HG02884 (cell line): ENCODE data around the gene CSNK2A2.
A peak's percentile ranks its signal among the peaks of the same experiment; 100 is the strongest.

Experiments used
- ATAC-seq: cut with Tn5 transposase; IDR thresholded peaks from one replicate; pipeline ENCODE4 v1.9.1; 2021; ENCODE audit warnings: mild to moderate bottlenecking, moderate library complexity; ENCODE audit not compliant: unreplicated experiment

The CSNK2A2 gene

DNA sequence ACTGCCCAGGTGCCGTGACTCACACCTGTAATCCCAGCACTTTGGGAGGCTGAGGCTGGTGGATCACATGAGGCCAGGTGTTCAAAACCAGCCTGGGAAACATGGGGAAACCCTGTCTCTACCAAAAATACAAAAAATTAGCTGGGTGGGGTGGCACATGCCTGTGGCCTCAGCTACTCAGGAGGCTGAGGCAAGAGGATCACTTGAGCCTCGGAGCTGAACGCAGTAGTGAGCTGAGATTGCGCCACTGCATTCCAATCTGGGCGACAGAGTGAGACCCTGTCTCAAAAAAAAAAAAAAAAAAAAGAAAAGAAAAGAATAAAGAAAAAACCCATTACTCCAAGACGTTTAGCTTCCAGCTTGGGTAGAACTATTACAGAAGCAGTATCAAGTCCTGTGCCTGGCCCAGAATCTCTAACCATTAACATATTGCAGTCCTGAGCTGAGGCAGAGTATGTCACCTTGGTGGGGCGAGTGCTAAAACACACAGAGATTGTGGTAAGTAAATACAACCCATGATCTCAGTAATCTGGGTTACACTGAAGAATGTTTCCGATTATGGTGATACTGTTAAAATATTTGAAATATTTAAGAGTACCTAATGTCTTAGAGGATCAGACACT, 45.5 kb downstream of the CSNK2A2 start:
- ATAC-seq, result no peak

DNA sequence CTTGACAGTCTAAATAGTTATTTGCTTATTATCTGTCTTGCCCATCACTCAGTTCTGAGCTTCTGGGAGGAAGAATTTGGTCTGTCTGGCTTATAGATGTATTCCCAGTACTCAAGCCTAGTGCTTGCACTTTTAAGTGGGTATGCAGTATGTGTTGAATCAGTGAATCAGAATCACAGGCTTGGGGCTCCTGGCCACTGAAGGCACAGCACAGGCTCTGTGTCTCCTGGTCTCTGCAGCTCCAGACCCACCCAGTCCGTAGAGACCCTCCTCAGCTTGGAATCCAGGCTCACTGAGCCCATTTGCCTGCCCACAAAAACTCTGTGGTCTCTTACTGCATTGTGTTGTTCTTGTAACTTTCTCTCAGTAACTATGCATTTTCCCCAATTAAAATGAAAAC, 49.4 kb downstream of the CSNK2A2 start:
- ATAC-seq, result no peak

DNA sequence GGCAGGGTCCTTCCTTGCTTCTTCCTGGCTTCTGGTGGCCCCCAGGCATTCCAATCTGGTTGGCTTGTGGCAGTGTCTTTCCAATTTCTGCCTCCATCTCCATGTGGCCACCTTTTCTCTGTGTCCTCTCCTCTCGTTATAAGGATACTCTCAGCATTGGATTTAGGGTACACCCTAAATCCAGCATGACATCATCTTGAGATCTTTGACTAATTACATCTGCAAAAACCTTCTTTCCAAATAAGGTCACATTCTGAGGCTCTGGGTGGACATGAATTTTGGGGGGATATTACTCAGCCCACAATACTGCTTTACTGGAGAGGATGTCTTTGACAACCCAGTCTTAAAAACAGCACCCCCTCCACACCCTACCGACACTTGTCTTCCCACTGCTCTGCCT, 49.8 kb downstream of the CSNK2A2 start:
- no peak for ATAC-seq

DNA sequence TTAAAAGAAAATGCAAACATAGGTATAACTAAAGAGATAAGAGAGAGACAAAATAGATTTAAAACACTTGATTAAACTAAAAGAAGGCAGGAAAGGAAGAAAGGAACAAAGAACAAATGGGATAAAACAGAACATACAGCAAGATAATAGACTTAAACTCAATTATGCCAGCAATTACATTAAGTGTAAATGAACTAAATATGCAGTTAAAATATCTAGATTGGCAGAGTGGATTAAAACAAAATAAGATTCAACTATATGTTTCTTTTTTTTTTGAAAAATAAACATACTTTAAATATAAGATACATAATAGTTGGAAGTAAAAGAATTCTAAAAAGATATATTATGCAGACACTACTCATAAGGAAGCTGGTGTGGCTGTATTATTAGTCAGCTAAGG, 59.1 kb downstream of the CSNK2A2 start:
- ATAC-seq, result no peak

DNA sequence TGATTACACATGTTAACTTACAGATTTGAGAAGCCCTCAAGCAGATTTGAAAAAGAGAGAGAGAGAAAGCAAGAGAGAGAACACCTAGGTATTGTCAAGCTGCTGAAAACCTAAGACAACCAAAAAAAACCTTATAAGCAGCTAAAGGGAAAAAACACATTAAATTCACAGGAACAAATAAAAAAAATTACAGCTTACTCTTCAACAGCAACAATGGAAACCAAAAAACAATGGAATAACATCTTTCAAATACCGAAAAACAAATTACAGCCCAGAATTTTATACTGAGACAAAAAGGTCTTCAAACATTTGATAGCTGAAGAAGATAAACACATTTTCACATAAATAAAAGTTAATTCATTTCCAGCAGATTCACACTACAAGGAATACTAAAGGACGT, 60.3 kb downstream of the CSNK2A2 start:
- ATAC-seq, result no peak

DNA sequence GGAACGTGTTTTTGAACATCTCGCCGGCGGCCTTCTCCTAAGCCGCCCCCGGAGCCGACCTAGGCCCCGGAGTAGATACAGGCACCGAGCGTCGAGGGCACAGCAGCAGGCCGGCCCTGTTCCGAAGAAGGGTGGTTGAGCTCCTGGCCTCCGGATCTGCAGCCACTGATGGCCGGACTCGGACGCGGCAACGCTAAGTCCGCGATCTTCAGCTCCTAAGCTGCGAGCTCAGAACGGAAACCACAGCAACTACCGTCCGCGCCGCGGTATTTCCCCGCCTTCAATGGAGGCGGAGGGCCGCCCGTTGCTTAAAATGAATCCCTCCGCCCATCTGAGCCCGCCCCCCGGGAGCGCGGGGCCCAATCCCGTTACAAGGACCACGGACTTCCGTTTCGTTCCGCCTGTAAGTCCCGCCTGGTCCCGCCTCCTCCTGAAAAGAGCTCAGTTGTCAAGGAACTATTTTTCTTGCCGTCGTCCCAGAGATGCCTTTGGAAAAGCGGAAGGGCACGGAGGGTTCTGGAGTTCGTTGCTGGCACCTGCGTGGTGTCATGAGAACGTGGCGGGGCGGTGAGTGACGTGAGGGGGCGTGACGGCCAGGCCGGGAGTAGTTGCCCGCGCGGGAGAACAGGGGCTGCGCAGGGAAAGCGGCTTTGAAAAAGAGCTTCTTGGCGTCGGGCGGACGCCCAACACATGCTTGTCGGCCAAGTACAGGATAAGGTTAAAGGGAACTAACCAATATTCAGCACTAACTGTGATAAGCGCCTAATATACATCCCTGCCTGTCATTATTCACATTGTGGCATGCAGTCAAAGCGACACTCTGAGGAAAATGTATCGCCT, 68.6 kb downstream of the CSNK2A2 start, which contains the start of gene CFAP20:
TSS of gene CFAP20 (minus strand) at position 285 of the 840 bp plus-strand sequence. CDS start at position 19, 266 bp downstream.
- ATAC-seq, result peak; percentile 82

DNA sequence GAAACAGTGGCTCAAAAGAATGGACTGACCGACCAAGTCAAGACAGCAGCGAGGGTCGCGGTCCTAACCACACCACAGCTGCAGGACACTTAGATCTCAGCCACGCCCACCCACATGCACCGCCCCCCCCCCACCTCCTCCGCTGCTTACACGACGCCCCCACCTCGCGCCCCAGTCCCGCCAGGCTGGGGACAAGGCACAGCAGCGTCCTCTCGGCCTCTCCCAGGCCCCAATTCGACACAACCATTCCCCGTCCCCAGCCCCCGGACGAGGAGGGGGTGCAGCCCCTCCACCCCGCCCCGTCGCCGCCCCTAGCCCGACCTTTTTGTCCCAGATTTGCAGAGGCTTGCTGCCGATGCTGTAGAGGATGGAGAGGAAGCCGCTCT, 69.2 kb downstream of the CSNK2A2 start:
- peak; percentile 3 for ATAC-seq

DNA sequence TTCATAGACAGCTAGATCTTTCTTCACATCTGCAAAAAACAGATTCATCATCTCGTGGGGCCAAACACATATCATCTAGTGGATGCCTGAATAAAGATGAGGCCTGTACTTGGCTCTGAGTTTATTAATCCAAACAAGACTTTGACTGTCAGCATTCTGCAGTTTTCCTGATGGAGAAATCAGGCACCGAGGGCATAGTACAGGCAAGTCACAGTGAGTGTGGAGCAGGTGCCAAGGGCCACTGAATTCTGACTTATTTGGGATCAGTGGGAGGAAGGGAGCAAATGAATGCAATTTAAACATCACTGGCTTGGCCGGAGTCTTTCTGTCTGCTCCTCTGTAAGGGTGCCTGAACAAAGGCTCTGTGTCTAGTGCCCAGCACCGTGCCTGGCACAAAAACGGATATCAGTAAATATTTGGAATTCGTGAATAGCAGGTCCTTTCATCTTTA, 69.7 kb downstream of the CSNK2A2 start:
- ATAC-seq, result no peak

DNA sequence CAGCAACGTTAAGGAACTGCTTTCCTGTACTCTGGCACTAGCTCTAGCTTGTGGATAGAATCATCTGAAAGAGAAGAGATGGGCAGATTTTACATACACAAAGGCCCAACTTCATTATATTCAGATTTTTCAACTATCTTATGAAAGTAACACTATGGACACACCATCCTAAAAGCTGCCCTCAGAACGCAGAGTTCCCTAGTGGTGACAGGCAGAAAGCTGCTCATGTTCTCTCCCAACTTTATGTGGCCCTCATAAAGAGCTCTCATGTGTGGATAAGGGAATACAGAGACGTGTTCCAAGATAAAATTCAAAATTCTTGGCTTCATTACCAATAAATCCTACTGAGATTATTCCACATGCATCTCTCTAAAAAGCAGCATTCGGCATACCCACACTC, 70.3 kb downstream of the CSNK2A2 start:
- ATAC-seq, result no peak

DNA sequence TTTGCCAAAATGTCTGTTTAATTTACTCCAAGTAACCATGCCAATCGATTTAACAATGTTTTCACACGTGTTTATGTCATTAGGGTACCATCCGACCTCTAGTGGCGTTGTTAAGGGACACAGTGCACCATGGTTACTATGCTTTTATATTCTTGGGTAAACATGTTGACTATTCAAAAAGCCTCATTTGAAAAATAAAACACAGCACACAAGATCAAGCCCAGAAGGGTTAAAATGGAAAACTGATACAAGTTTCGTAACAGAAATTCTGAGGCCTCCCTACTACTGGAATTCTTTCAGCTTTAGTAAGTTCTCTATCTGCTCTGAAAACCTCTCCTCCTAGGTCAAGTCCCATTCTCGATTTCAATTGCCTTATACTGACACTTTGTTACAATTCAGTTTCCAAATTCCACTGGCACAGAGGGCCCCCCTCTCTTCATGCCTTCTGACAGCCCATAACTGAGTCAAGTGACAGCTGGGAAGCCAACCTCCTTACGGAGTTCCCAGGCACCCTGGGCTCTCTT, 70.8 kb downstream of the CSNK2A2 start:
- no peak for ATAC-seq

DNA sequence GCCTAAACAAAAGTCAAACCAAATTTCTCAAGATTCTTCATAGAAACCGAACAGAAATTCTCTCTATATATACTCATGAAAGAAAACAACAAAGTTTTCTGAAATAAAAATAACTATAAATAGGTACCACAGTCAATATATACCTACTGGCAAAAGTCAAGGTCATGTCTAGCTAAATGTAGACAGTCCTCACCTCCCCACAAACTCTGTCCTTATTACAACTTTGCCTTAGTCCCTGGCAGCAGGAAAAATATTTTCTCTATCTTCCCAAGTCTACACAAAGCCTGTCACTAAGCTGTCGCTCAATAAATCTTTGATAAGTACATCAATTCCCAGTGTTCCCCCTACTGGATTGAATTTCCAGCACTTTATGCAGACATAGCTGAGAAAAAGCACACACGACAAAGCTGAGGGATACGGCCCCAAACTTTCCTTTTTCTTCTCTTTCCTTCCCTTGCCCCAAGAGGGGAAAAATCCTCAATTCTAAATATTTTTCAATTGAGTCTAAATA, 71.4 kb downstream of the CSNK2A2 start:
- ATAC-seq, result no peak

DNA sequence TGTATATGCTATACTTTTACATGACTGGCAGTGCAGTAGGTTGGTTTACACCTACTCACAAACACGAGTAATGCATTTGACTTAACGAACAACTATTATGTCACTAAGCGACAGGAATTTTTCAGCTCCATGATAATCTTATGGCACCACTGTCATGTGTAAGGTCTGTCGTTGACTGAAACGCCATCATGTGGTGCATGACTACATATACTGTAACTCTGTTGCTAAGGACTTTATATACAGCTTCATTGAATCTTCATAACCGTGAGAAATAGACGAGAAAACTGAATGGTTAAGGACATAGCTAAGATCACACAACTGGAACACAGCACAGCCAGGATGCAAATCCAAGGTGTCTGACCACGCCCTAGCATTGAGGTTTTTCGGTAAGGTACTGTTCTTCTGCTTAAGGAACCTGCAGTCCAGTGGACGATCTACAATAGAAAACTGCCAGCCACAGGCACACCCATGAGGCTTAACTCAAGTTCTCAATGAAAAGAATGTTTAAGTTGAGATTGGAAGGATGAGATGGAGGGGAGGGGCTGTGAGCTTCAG, 72.0 kb downstream of the CSNK2A2 start:
- ATAC-seq, result no peak

DNA sequence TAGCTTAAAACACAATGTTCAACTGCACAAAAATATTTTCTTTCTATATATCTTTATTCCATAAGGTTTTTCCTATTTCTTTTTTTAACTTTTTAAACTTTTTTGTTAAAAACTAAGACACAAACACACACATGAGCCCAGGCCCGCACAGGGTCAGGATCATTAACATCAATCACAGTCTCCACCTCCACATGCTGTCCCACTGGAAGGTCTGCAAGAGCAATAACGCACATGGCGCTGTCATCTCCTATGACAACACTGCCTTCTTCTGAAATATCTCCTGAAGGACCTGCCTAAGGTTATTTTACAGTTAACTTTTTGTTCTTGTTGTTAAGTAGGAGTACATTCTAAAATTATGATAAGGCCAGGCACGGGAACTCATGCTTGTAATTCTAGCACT, 72.9 kb downstream of the CSNK2A2 start:
- no peak for ATAC-seq

DNA sequence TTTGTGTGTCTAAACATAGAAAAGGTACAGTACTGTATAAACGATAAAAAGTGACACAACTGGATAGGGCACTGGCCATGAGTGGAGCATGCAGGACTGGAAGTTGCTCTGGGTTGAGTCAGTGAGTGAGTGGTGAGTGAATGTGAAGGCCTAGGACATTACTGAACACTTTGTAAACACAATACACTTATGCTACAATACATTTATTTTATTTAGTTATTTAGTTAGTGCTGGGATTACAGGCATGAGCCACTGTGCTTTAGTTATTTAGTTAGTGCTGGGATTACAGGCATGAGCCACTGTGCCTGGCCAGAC, 73.3 kb downstream of the CSNK2A2 start:
- ATAC-seq, result no peak

DNA sequence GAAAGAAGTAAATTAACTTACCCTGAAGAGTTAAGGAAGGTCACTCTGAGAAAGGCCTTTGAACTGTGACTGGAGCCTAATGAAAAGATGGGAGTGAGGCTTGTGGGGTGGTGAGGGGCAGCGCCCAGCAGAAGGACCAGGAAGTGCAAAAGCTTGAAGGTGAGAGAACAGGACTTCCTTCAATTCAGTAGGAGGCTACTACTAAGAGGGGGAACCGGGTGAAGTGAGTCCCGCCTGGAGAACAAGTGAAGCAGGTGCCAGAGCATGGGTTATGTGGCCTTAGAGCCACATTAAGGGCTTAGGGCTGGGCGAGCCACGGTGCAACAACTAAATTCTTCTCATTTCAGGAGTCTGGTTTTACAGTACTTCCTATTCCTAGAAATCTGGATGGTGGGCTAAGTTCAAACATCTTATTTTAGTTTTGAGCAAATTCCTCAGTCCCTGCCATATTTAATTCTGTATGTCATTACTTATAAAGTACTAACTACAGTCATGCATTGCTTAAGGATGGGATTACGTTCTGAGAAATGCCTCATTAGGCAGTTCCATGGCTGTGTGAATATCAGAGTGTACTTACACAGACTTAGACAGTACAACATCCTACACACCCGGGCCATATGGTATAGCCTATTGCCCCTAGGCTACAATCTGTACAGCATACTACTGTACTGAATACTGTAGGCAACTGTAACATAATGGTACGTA, 73.9 kb downstream of the CSNK2A2 start:
- ATAC-seq, result no peak

DNA sequence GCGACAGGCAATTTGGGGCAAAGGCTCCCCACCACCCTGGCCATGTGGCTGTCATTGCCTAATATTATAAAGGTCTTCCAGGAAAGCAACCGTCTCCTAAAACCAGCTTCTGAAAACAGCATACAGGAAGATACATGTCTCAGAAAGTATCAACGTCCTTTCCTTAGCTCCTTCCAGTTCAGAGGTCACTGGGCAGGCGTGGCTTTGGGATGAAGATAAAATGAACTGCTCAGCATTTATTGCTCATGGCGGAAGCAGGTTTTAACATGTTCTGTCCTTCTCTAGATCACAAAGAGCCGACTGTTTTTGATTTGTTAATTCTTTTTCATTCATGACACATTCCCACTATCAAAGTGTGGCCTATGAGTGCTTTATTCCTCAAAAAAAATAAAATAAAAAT, 76.8 kb downstream of the CSNK2A2 start:
- ATAC-seq, result no peak

DNA sequence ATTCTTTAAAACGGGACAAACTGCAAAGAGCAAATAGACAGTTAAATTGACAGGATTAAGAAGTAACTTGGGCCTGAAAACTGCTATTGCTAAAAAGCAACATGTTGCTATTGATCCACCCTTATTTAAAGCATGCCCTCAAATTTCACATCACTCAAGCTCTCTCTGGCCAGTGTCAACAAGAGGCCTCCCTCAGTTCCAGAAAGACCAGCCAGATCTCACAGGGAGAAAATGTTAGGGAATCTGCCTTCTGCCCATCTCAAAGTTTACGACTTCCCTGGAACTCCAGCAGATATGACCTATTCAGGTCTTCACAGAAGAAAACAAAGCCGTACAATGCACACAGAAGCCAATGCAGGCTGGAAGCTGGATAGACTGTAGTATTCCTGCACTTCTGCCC, 77.7 kb downstream of the CSNK2A2 start:
- no peak for ATAC-seq

DNA sequence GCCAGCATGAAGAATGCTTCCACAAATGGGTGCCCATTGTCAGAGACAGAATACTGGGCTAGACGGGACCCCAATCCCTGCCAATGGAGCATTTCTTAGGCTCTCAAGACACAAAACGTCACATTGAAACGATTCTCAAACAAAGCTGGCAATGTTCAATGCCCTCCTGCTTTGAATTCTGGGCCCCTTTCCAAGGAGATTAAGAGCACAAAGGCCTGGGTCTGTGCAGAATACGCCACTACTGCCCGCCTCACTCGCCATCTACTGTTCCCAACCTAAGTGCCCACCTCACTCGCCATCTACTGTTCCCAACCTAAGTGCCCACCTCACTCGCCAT, 78.4 kb downstream of the CSNK2A2 start:
- no peak for ATAC-seq

DNA sequence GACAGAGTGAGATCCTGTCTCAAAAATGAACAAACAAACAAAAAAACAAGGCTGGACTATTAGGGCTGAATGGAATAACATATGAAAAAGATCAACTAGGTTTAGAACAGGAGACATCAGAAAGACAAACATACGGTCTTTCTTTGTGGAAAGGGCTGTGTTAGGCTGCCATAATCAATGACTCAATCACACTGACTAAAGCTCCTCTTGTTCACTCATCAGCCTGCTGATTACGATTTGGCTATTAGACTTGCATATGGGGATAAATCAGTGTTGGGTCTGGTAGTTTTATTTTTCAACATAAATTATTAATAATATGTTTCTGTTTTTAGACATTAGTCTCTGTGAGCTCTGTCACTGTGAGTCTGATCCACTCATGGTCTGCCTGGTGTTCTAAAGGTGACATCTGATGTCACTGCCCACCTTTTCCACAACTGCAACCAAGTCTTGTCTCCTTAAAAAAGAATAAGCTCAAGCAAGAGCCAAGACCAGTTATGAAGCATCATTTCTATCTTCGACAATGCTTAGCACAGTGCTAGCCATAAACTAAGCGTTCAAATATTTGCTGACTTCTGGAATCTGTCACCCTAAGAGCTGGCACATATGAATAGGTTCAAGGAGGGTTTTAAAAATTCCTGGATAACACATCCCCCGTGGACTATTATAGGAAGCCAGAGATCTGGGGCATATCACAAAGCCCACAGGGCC, 79.0 kb downstream of the CSNK2A2 start:
- ATAC-seq, result no peak

DNA sequence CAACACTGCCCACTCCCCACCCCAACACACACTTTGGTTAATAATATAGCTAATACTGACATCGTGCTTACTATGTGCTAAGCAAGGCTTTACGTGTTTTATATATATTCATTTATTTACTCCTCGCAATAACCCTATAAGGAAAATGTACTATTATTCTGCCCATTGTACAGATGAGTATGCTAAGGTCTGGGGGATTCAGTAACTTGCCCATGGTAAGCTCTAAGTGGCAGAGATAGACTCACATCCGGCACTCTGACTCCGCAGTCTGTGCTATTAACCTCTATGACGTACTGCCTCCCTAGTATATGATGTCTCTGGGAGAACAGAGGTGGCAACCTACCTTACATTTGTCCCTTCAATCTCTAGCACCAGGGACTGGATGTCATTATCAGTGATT, 81.4 kb downstream of the CSNK2A2 start:
- ATAC-seq, result no peak

DNA sequence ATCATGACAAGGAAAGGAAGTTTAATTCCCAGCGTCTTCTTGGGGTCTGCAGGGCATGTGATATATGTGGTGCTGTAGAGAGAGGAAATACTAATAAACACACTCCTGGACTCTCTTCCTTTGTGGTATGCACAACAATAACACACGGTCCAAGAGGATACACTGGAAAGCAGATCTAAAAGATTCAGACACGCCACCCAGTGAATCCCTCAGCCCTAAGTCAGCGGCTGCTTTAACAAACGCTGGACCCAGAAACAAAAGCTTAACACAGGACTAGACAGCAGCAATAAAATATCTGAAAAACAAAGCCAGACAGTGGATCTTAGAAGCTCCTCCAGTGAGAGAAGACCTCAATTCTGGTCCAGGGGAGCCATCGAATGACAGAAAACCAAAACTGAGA, 81.8 kb downstream of the CSNK2A2 start:
- no peak for ATAC-seq
